HAP-1 (cell line): Measurements from ENCODE around the gene NBPF6.
"Not testable (repeated sequence)": the region's sequence is repeated elsewhere in the genome, so short reads cannot be mapped to it uniquely, and the experiment has no call there.

ENCODE experiments used
- DNase-seq, 2 experiments: peaks; one replicate each; pipeline ENCODE4 v3.0.0-alpha.2; 2016 to 2020; ENCODE audit warnings: low spot score in 2 of 2
- H3K27me3 ChIP-seq: fragments of 250-450 bp; sonication (Bioruptor Pico); 2 replicates; pipeline ENCODE4 v1.5.1; 2020; ENCODE audit warnings: low read depth, mild to moderate bottlenecking, moderate library complexity
- H3K36me3 ChIP-seq: fragments of 250-450 bp; sonication (Bioruptor Pico); replicated peaks from 2 replicates; pipeline ENCODE4 v1.5.1; 2020; ENCODE audit warnings: mild to moderate bottlenecking
- H3K4me1 ChIP-seq: fragments of 250-450 bp; sonication (Bioruptor Pico); 2 replicates; pipeline ENCODE4 v1.5.1; 2020; ENCODE audit warnings: mild to moderate bottlenecking
- H3K4me3 ChIP-seq: fragments of 250-450 bp; sonication (Bioruptor Pico); 2 replicates; pipeline ENCODE4 v1.5.1; 2020; ENCODE audit warnings: mild to moderate bottlenecking, moderate library complexity
- H3K9me3 ChIP-seq: fragments of 250-450 bp; sonication (Bioruptor Pico); 2 replicates; pipeline ENCODE4 v1.5.1; 2020; ENCODE audit warnings: mild to moderate bottlenecking, moderate library complexity
- in situ Hi-C: fragments of 300-500 bp; cut with MboI; formaldehyde crosslinking; loops from 3 replicates; pipeline ENCODE4 v1.14.3; 2020; ENCODE audit warnings: low sequenced_read_pairs, inconsistent platforms, mixed read lengths

NBPF6 gene

DNA sequence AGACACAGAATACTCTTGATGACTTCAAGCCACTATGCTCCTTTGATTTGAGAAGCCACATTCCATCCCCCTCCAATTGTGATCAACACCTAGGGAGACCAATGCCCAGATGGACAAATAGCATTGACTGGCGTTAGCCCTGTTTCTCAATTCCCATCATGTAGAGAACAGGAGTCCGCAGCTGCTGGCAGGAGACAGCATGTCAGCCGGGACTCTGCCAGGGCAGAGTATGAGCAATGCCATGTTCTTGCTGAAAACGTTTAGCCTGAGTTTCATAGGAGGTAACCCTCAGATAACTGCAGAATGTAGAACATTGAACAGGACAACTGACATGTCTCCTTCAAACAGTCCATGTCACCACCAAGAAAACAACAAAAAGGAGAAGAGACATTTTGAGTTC lies 20.6 kb downstream of the NBPF6 start:
- in situ Hi-C loops, H3K9me3 ChIP-seq, DNase-seq, H3K4me1 ChIP-seq, H3K4me3 ChIP-seq, H3K27me3 ChIP-seq, H3K36me3 ChIP-seq: not testable (repeated sequence)

GRCh38 chr1:108474516-108474915 lies 24.4 kb downstream of the NBPF6 start:
- DNase-seq, H3K9me3 ChIP-seq, H3K27me3 ChIP-seq, H3K36me3 ChIP-seq, H3K4me1 ChIP-seq, in situ Hi-C loops, H3K4me3 ChIP-seq: not testable (repeated sequence)

DNA sequence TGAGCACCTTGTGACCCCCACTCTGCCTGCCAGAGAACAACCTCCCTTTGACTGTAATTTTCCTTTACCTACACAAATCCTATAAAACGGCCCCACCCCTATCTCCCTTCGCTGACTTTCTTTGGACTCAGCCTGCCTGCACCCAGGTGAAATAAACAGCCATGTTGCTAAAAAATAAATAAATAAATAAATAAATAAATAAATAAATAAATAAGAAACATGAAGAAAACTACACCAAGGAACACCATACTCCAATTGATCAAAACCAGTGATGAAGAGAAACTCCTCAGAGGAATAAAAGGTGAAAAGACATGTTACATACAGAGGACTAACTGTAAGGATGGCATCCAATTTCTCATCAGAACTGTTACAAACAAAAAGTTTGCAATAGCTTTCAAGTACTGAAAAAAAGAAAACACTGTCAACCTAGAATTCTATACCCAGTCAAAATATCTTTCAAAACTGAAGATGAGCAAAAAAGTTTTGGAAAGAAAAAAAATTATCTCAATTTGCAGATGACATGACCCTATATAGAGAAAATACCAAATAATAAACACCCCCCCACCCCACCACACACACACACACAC lies 28.4 kb downstream of the NBPF6 start:
- Histone ChIP-seq H3K36me3 (no peaks in the 10 kb centered on the region), H3K4me3 (no peak overlapping the region), H3K4me1 (no peaks in the 10 kb centered on the region), H3K9me3 (no peaks in the 10 kb centered on the region), H3K27me3 (no peaks in the 10 kb centered on the region)
- in situ Hi-C loops, result no loop called here
- DNase-seq, result no peak

DNA sequence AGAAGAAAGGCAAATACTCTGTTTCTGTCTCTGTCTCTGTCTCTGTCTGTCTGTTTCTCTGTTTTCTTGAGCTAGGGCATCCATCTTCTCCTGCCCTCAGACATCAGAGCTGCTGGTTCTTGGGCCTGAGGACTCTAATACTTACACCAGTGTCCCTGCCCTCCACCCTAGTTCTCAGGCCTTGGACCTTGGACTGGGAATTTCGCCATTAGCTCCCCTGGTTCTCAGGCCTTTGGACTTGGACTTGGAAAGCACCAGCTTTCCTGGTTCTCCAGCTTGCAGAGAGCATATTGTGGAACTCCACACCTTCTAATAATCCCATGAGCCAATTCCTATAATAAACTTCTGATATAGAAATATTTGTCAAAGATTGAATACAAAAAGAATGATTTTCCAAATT lies 32.6 kb downstream of the NBPF6 start:
- Histone ChIP-seq H3K36me3 (no peaks in the 10 kb centered on the region), H3K9me3 (no peaks in the 10 kb centered on the region), H3K4me1 (no peaks in the 10 kb centered on the region), H3K4me3 (no peak overlapping the region), H3K27me3 (no peaks in the 10 kb centered on the region)
- no peak for DNase-seq
- in situ Hi-C loops, result no loop called here

DNA sequence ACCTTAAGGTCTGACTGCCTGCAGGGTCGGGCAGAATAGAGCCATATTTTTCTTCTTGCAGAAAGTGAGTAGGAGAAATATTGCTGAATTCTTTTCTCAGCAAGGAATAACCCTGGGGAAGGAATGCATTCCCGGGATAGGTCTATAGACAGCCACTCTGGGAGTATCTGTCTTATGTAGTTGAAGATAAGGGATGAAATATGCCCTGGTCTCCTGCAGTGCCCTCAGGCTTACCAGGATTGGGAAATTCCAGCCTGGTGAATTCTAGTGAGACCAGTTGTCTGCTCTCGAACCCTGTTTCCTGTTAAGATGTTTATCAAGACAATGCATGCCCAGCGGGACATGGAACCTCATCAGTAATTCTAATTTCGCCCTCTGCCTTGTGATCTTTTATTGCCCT lies 35.8 kb downstream of the NBPF6 start:
- in situ Hi-C loops, DNase-seq: not testable (repeated sequence)

DNA sequence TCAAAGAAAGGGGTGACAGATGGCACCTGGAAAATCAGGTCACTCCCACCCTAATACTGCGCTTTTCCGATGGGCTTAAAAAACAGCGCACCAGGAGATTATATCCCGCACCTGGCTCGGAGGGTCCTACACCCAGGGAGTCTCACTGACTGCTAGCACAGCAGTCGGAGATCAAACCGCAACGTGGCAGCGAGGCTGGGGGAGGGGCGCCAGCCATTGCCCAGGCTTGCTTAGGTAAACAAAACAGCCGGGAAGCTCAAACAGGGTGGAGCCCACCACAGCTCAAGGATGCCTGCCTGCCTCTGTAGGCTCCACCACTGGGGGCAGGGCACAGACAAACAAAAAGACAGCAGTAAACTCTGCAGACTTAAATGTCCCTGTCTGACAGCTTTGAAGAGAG lies 36.6 kb downstream of the NBPF6 start:
- H3K27me3 ChIP-seq, H3K4me1 ChIP-seq, H3K4me3 ChIP-seq, DNase-seq, H3K36me3 ChIP-seq, in situ Hi-C loops, H3K9me3 ChIP-seq: not testable (repeated sequence)

More for the DNA sequence above, 35.8 kb downstream of the NBPF6 start:
- not testable (repeated sequence) for H3K4me1 ChIP-seq, H3K36me3 ChIP-seq, H3K4me3 ChIP-seq, H3K27me3 ChIP-seq, H3K9me3 ChIP-seq

DNA sequence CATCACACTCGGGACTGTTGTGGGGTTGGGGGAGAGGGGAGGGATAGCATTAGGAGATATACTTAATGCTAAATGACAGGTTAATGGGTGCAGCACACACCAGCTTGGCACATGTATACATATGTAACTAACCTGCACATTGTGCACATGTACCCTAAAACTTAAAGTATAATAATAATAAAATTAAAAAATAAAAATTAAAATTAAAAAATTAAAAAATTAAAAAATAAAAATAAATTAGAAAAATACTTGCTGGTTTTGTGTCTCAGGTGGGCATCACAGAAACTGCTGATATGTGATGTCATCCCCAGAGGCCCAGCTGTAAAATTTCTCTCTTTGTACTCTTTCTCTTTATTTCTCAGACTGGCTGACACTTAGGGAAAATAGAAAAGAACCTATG lies 44.9 kb downstream of the NBPF6 start:
- H3K4me1 ChIP-seq, DNase-seq, H3K27me3 ChIP-seq, H3K36me3 ChIP-seq, H3K9me3 ChIP-seq, H3K4me3 ChIP-seq, in situ Hi-C loops: not testable (repeated sequence)

DNA sequence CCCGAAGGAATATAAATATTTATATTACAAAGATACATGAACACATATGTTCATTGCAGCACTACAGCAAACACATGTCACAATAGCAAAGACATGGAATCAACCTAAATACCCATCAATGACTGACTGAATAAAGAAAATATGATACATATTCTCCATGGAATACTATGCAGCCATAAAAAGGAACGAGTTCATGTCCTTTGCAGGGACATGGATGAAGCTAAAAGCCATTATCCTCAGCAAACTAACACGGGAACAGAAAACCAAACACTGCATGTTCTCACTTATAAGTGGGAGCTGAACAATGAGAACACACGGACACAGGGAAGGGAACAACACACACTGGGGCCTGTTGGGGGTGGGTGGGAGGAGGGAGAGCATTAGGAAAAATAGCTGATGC lies 46.7 kb downstream of the NBPF6 start:
- H3K27me3 ChIP-seq, in situ Hi-C loops, DNase-seq, H3K9me3 ChIP-seq, H3K4me1 ChIP-seq, H3K4me3 ChIP-seq, H3K36me3 ChIP-seq: not testable (repeated sequence)

- no peaks in the 10 kb centered on the region for H3K4me1 ChIP-seq
- H3K36me3 ChIP-seq, result no peaks in the 10 kb centered on the region
- no peak overlapping the region for H3K4me3 ChIP-seq
- in situ Hi-C loops, result no loop called here
- no peaks in the 10 kb centered on the region; the same call in none of the 2 replicates for H3K27me3 ChIP-seq
- no peaks in the 10 kb centered on the region for H3K9me3 ChIP-seq
- no peak for DNase-seq
Measured at GRCh38 chr1:108502138-108502537, 52.0 kb downstream of the NBPF6 start.

GRCh38 chr1:108502624-108503023 lies 52.5 kb downstream of the NBPF6 start:
- H3K4me3 ChIP-seq, result no peak overlapping the region
- H3K36me3 ChIP-seq, result no peaks in the 10 kb centered on the region
- no peaks in the 10 kb centered on the region for H3K9me3 ChIP-seq
- DNase-seq, result no peak
- H3K4me1 ChIP-seq, result no peaks in the 10 kb centered on the region
- no peaks in the 10 kb centered on the region; the same call in none of the 2 replicates for H3K27me3 ChIP-seq
- in situ Hi-C loops, result no loop called here

DNA sequence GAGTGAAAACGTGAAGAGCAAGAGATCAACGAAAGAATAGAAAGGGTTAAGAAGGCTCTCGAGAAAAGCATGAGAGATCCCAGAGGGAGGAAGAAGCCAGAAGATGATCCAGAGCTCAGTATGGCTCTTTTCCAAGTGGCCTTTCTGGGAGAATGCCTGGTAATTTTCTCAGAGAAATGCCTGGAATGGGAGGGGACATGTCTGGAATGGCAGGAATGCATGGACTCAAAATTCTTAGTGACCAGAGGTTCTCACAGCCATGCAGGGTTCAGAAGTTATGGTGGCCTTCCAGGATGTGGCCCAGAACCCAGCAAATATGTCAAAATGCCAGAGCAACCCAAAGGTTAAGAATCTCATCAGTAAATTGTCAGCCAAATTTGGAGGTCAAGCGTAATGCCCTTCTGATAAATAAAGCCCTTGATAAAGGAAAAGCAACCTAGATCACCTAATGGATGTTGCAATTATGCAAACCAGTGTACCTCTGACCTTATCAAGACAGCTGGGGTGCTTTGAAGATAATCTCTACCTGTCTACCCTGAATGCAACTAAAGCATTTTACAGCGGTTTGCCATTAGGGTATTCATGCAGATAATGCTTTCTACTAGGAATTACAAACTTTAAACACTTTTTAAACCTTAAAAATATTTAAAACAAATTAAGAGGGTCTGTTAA lies 53.1 kb downstream of the NBPF6 start:
- no peaks in the 10 kb centered on the region; the same call in 1 of the 2 replicates for H3K27me3 ChIP-seq
- in situ Hi-C loops, result no loop called here
- H3K9me3 ChIP-seq, result no peaks in the 10 kb centered on the region
- H3K4me3 ChIP-seq, result no peak overlapping the region
- H3K36me3 ChIP-seq, result no peaks in the 10 kb centered on the region
- H3K4me1 ChIP-seq, result no peaks in the 10 kb centered on the region
- peak in 1 of 2 experiments; percentile 21 for DNase-seq

DNA sequence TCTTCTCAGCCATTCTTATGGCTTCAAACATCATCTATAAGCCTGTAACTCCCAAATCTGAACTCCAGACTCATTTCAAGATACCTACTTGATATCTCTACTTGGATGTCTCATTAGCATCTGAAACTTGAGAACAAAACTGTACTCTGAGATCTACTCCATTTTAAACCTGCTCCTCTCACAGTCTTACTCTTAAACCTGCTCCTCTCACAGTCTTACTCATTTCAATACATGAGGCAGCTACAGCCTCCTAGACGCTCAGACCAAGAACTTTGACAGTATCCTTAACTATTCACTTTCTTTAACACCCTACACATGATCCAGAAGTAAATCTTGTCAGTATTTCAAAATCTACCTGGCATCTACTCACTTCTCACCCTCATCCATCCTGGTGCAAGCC lies 54.3 kb downstream of the NBPF6 start:
- Histone ChIP-seq H3K4me1 (no peaks in the 10 kb centered on the region), H3K27me3 (no peaks in the 10 kb centered on the region; the same call in 1 of the 2 replicates), H3K4me3 (no peak overlapping the region), H3K36me3 (no peaks in the 10 kb centered on the region), H3K9me3 (no peaks in the 10 kb centered on the region)
- DNase-seq, result no peak
- in situ Hi-C loops, result no loop called here

DNA sequence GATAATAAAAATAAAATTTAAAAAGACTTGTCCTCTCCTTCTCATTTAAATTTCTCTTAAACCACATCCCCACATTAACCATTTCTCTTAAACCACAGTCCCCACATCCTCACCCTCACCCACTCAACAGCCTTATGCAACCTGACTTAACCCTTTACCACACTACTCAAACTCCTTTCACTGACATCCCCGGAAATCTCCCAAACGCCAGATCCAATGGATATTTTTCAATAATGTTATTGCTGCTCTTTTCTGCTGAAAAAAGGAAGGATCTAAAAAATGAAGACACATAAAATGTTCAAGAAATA lies 55.6 kb downstream of the NBPF6 start:
- Histone ChIP-seq H3K9me3 (no peaks in the 10 kb centered on the region), H3K27me3 (no peaks in the 10 kb centered on the region), H3K36me3 (no peaks in the 10 kb centered on the region), H3K4me1 (no peaks in the 10 kb centered on the region), H3K4me3 (no peak overlapping the region)
- DNase-seq, result no peak
- in situ Hi-C loops, result no loop called here

DNA sequence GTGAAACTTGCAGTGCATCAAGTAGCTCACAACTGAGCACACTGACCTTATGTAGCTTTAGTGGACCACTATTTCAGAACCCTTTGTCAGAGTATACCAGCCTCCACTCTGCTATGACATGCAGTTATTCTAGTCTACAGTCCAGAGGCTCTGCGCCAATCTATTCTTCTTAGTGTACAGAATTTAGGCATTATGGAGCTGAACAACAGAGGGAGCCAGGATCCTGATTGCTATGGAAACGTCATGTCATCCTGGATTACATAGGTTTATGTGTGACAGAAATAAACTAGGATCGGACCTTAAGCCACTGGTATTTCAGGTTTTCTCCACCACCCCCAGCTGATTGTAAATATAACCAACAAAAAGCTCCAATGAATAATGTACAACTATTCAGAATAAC lies 61.6 kb downstream of the NBPF6 start:
- H3K9me3 ChIP-seq, result no peaks in the 10 kb centered on the region
- no peak for DNase-seq
- in situ Hi-C loops, result no loop called here
- no peaks in the 10 kb centered on the region for H3K27me3 ChIP-seq
- peaks cover 4% of the 10 kb centered on the region for H3K4me1 ChIP-seq
- no peaks in the 10 kb centered on the region for H3K36me3 ChIP-seq
- no peak overlapping the region for H3K4me3 ChIP-seq
